Spleen (tissue), 11 donors: ENCODE results near the gene KRT33B. TPM values are rescaled to one million over a fixed set of nuclear protein-coding genes. Genes with fewer than 3 reads are reported as not detected.

Source experiments
- DNase-seq: peaks from one replicate; pipeline ENCODE4 v3.0.0-alpha.2; 2020
- H3K27ac ChIP-seq, 8 donors: fragments of 200-600 bp; sonication (generic) in 7 of 8; 1 replicate in 4 of 8; 2 replicates in 4 of 8; pipeline versions ENCODE4 v1.5.0 to v1.8.0; 2016 to 2021; ENCODE audit warnings: inconsistent platforms in 4 of 8, mild to moderate bottlenecking in 4 of 8, moderate library complexity in 1 of 8
- H3K27me3 ChIP-seq, 7 donors: fragments of 200-600 bp; sonication (generic) in 6 of 7; replicated peaks in 1 of 7; 1 replicate in 4 of 7; 2 replicates in 3 of 7; pipeline versions ENCODE4 v1.5.0 to v1.8.0; 2016 to 2021; ENCODE audit warnings: inconsistent platforms in 3 of 7, mild to moderate bottlenecking in 1 of 7
- H3K36me3 ChIP-seq, 6 donors: fragments of 200-600 bp; sonication (generic) in 5 of 6; 1 replicate in 4 of 6; 2 replicates in 2 of 6; pipeline versions ENCODE4 v1.5.0 to v1.8.0; 2016 to 2021; ENCODE audit warnings: inconsistent platforms in 2 of 6
- H3K4me1 ChIP-seq, 6 donors: fragments of 200-600 bp; sonication (generic) in 5 of 6; 1 replicate in 3 of 6; 2 replicates in 3 of 6; pipeline versions ENCODE4 v1.5.0 to v1.8.0; 2016 to 2021; ENCODE audit warnings: inconsistent platforms in 3 of 6
- H3K4me3 ChIP-seq, 8 donors: fragments of 200-600 bp; sonication (generic) in 7 of 8; 1 replicate in 4 of 8; 2 replicates in 4 of 8; pipeline versions ENCODE4 v1.5.0 to v1.8.0; 2016 to 2021; ENCODE audit warnings: inconsistent platforms in 4 of 8, mild to moderate bottlenecking in 4 of 8, moderate library complexity in 2 of 8
- H3K9me3 ChIP-seq, 8 donors: fragments of 200-600 bp; sonication (generic) in 7 of 8; 1 replicate in 4 of 8; 2 replicates in 4 of 8; pipeline versions ENCODE4 v1.5.0 to v1.8.0; 2016 to 2021; ENCODE audit warnings: inconsistent platforms in 4 of 8
- CTCF ChIP-seq, 11 experiments: fragments of 200-600 bp in 7 of 11; fragments of 450-650 bp in 4 of 11; sonication (generic) in 4 of 11; IDR thresholded peaks in 8 of 11; conservative IDR thresholded peaks in 3 of 11; 1 replicate in 7 of 11; 2 replicates in 4 of 11; pipeline versions ENCODE4 v1.4.0 to v1.8.0; 2016 to 2021; ENCODE audit warnings: antibody characterized with exemption in 11 of 11, inconsistent platforms in 4 of 11, mild to moderate bottlenecking in 1 of 11
- POLR2A ChIP-seq, 3 donors: fragments of 450-650 bp; IDR thresholded peaks; one replicate each; pipeline ENCODE4 v1.5.1; 2017; ENCODE audit warnings: antibody characterized with exemption in 3 of 3, mild to moderate bottlenecking in 1 of 3
- POLR2AphosphoS5 ChIP-seq, 3 donors: sonication (generic); formaldehyde crosslinking; IDR thresholded peaks; one replicate each; pipeline ENCODE4 v1.5.1; 2017; ENCODE audit warnings: antibody characterized with exemption in 3 of 3
- WGBS, 5 donors: extraction: QIAGEN DNeasy Blood & Tissue Kit in 3 of 5; methylation state at CpG; one replicate each; pipeline versions ENCODE4 v1.1.5 to v1.1.7; 2013 to 2018; 5-methylcytosine and 5-hydroxymethylcytosine counted together
- intact Hi-C: fragments of 100-400 bp; cut with DNase I; formaldehyde crosslinking; loops from one replicate; pipeline ENCODE4 v1.15.0; 2023; ENCODE audit warnings: low total_unique reads
- polyA plus RNA-seq, 3 donors: library from polyadenylated mRNA; stranded (reverse); fragments of 200-250 nt; gene quantifications; one replicate each; pipeline ENCODE4 v1.2.1, GENCODE V29; 2013
- total RNA-seq, 7 donors: library from RNA; depleted of rRNA in 3 of 7; stranded (reverse); fragments of >200 nt in 3 of 7; fragmentation: NEBNext Ultra II Directional in 4 of 7; extraction: Animal tissue kit (Norgen Biotek cat#: 25700) in 4 of 7; gene quantifications; one replicate each; pipeline versions ENCODE4 v1.1.0 to v1.2.1, GENCODE V29; 2016 to 2021
- donor health status: healthy with polysubstance abuse.
- donor health status: DM: no; HTN: no; CAD: no; lungs with moderate emphysema.
- donor health status: DM: no; HTN: no; CAD: no.
- donor health status: Bipolar disorder and iron deficiency.
- donor health status: healthy.
- donor health status: DM: no; HTN: no; CAD: no.
- donor health status: DM: yes; HTN: yes; CAD: no.

The KRT33B gene
- total and polyA plus RNA-seq, 10 donors = not detected

- Histone ChIP-seq H3K4me3 (no peak overlapping the region), H3K36me3 (no peaks in the 10 kb centered on the region), H3K27ac (no peak overlapping the region), H3K27me3 (no peaks in the 10 kb centered on the region), H3K9me3 (peaks cover 0 to 8% (median 7%) of the 10 kb centered on the region in 8 donors), H3K4me1 (peaks cover 0 to 6% (median 0%) of the 10 kb centered on the region in 6 donors)
- DNase-seq = no peak
- TF ChIP-seq POLR2AphosphoS5 (IDR thresholded peaks at IDR 0.05) (no peak), POLR2A (IDR thresholded peaks at IDR 0.05) (no peak), CTCF (IDR thresholded peaks at IDR 0.05 in 8 of 11, conservative IDR thresholded peaks at IDR 0.05 in 3 of 11) (no peak)
- WGBS, 5 donors = 66 to 90% (median 84%) methylated on average over 9 to 10 of the region's 10 CpGs
- intact Hi-C loops = loop anchor here (10.0 kb wide), 1 partner anchor 520 kb away; no protein-coding TSS in a partner anchor
Observed at GRCh38 chr17:41325126-41325525, 44.5 kb downstream of the KRT33B start.

- intact Hi-C loops = loop anchor here (10.0 kb wide), 1 partner anchor 520 kb away; no protein-coding TSS in a partner anchor
- Histone ChIP-seq H3K9me3 (peaks cover 0 to 15% (median 14%) of the 10 kb centered on the region in 8 donors), H3K4me3 (no peak overlapping the region), H3K27ac (no peak overlapping the region), H3K36me3 (no peaks in the 10 kb centered on the region), H3K4me1 (peaks cover 0 to 6% (median 0%) of the 10 kb centered on the region in 6 donors), H3K27me3 (no peaks in the 10 kb centered on the region)
- TF ChIP-seq CTCF (IDR thresholded peaks at IDR 0.05 in 8 of 11, conservative IDR thresholded peaks at IDR 0.05 in 3 of 11) = peak in 1 of 11 experiments; percentile 5
- no peak for TF ChIP-seq POLR2A (IDR thresholded peaks at IDR 0.05)
- TF ChIP-seq POLR2AphosphoS5 (IDR thresholded peaks at IDR 0.05) = no peak
- DNase-seq = no peak
- 70 to 83% (median 75%) methylated on average over 14 to 16 of the region's 16 CpGs for WGBS, 5 donors
Observed at GRCh38 chr17:41324180-41325075, 45.2 kb downstream of the KRT33B start.

- intact Hi-C loops = loop anchor here (10.0 kb wide), 1 partner anchor 518 kb away; no protein-coding TSS in a partner anchor
- no peak for DNase-seq
- Histone ChIP-seq H3K27me3 (no peaks in the 10 kb centered on the region), H3K4me3 (no peak overlapping the region), H3K4me1 (peaks cover 0 to 6% (median 0%) of the 10 kb centered on the region in 6 donors), H3K36me3 (no peaks in the 10 kb centered on the region), H3K27ac (no peak overlapping the region), H3K9me3 (peaks cover 0 to 18% (median 16%) of the 10 kb centered on the region in 8 donors)
- 85 to 88% (median 86%) methylated on average over 9 to 11 of the region's 11 CpGs for WGBS, 5 donors
- TF ChIP-seq POLR2AphosphoS5 (IDR thresholded peaks at IDR 0.05) (no peak), POLR2A (IDR thresholded peaks at IDR 0.05) (no peak), CTCF (IDR thresholded peaks at IDR 0.05 in 8 of 11, conservative IDR thresholded peaks at IDR 0.05 in 3 of 11) (no peak)
Observed at GRCh38 chr17:41322903-41323895, 46.4 kb downstream of the KRT33B start.
